Measurements from ENCODE around the gene GSTA1.
"Not testable (repeated sequence)": the region's sequence is repeated elsewhere in the genome, so short reads cannot be mapped to it uniquely, and the experiment has no call there.

Gene GSTA1

DNA sequence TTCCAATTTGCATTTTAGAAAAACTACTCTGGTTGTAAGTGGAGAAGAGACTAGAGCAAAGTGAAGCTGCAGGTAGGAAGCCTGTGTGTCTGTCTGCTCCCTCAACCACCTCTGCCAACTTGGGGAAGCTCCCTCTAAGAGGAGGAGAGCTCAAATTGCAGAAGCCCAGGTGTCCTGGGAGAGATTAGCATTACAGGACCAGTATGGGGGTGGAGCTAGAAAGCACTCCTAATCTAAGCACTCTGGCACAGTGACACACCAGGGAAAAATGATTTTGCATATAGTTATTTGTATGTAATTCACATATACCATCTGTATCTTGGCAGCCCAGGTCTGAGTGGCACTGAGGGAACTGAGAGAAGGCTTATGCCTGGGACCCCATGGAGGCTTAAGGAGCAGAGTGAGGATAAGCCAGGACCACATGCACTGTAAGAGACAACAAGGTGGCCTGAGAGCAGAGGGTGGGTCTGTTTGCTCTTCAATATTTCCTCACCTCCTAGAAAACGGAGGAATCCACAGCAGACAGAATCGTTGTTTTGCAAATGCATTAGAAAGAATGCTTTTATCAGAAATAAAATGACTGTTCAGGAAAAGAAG lies 54.0 kb downstream of the GSTA1 start:
- Histone ChIP-seq H3K36me3 (replicated peaks) (no peaks in the 10 kb centered on the region), H3K27ac (no peak overlapping the region), H3K4me3 (ENCODE audit: low read depth, low read length) (no peak overlapping the region), H3K27me3 (replicated peaks) (no peaks in the 10 kb centered on the region)
- in situ Hi-C loops (cut with HindIII; ENCODE audit: low pct_ligation_motif_present, low sequenced_read_pairs) = no loop called here
- TF ChIP-seq, protein P1, sequence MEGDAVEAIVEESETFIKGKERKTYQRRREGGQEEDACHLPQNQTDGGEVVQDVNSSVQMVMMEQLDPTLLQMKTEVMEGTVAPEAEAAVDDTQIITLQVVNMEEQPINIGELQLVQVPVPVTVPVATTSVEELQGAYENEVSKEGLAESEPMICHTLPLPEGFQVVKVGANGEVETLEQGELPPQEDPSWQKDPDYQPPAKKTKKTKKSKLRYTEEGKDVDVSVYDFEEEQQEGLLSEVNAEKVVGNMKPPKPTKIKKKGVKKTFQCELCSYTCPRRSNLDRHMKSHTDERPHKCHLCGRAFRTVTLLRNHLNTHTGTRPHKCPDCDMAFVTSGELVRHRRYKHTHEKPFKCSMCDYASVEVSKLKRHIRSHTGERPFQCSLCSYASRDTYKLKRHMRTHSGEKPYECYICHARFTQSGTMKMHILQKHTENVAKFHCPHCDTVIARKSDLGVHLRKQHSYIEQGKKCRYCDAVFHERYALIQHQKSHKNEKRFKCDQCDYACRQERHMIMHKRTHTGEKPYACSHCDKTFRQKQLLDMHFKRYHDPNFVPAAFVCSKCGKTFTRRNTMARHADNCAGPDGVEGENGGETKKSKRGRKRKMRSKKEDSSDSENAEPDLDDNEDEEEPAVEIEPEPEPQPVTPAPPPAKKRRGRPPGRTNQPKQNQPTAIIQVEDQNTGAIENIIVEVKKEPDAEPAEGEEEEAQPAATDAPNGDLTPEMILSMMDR (IDR thresholded peaks at IDR 0.05; ENCODE audit: low read depth, low read length, missing control alignments) = no peak
- no peak for DNase-seq

DNA sequence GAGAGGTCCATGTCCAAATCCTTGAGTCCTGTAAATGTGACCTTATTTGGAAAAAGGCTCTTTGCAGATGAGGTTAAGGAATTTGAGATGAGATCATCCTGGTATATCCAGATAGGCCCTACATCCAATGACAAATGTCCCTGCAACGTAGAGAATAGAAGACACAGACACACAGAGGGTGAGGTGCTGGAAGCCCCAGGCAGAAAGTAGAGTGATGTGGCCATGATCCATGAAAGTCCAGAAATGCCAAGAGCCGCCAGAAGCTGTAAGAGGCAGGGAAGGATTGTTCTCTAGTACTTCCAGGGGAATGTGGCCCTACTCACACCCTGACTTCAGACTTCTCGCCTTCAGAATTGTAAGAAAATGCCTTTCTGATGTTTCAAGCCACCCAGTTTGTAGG lies 56.3 kb downstream of the GSTA1 start:
- H3K4me3 ChIP-seq (ENCODE audit: low read depth, low read length); in situ Hi-C loops (cut with HindIII; ENCODE audit: low pct_ligation_motif_present, low sequenced_read_pairs); DNase-seq; H3K36me3 ChIP-seq (replicated peaks); H3K27ac ChIP-seq; H3K27me3 ChIP-seq (replicated peaks): not testable (repeated sequence)

DNA sequence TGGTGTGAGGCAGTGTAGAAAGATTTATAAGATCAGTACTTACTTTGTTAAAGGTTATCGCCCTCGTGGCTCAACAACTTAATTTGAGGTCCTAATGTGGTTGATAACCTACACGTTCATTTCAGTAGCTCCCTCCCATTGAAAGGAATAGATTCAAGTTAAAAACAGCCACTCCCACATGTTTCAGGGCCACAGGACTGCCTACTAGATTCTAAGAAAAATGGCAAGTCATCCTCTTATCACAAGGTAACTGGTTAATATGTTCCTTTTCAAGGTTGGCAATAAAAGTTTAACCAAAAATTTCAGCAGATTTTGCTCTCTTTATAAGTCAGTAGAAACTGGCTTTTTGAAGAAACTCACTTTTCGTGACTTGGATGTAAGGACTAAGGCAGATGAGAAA lies 57.4 kb downstream of the GSTA1 start:
- in situ Hi-C loops (cut with HindIII; ENCODE audit: low pct_ligation_motif_present, low sequenced_read_pairs) = no loop called here
- Histone ChIP-seq H3K36me3 (replicated peaks) (no peaks in the 10 kb centered on the region), H3K27me3 (replicated peaks) (no peaks in the 10 kb centered on the region), H3K4me3 (ENCODE audit: low read depth, low read length) (no peak overlapping the region), H3K27ac (no peak overlapping the region)
- TF ChIP-seq, protein P1 (IDR thresholded peaks at IDR 0.05; ENCODE audit: low read depth, low read length, missing control alignments) = no peak
- DNase-seq = no peak

DNA sequence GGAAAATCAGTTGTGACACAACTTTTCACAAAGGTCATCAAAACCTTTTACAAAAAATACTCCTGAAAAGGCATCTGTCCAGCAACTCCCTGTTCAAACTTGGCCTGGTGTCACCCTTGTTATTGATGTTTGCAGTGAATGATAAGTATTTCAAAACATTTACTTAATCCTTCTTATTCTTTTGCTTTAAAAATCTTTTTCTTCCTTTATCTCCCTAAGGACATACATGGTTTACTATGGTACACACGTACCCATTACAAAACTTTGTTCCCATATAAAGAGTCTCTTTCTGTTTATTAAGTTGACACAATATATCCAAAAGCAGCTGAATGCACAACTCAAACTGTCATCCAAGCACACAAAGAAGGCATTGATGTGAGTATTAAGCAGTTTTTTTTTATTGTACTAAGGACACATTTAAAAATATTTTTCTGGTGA lies 57.8 kb downstream of the GSTA1 start:
- in situ Hi-C loops (cut with HindIII; ENCODE audit: low pct_ligation_motif_present, low sequenced_read_pairs) = no loop called here
- TF ChIP-seq, protein P1 (IDR thresholded peaks at IDR 0.05; ENCODE audit: low read depth, low read length, missing control alignments) = no peak
- Histone ChIP-seq H3K36me3 (replicated peaks) (no peaks in the 10 kb centered on the region), H3K27ac (no peak overlapping the region), H3K27me3 (replicated peaks) (no peaks in the 10 kb centered on the region), H3K4me3 (ENCODE audit: low read depth, low read length) (no peak overlapping the region)
- no peak for DNase-seq

DNA sequence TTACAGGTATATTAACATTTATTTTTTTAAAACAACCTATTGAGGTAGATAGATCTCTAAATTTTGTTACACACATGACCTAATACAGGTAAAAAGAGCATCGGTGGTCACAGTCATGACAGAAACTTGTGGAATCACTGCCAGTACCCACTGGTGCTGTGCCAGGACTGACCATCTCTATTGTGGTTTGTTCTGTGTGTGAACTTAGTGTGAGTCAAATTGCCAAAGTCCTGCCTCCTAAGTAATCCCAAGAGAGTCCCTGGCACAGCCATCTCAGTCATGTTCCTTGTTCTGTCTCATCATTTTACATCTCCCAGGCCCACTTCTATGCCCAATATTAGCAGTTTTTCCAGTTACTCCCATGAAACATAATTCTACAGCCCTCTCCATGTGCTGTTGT lies 61.7 kb downstream of the GSTA1 start:
- Histone ChIP-seq H3K27me3 (replicated peaks) (no peaks in the 10 kb centered on the region), H3K36me3 (replicated peaks) (no peaks in the 10 kb centered on the region), H3K4me3 (ENCODE audit: low read depth, low read length) (no peak overlapping the region), H3K27ac (no peak overlapping the region)
- TF ChIP-seq, protein P1 (IDR thresholded peaks at IDR 0.05; ENCODE audit: low read depth, low read length, missing control alignments) = no peak
- in situ Hi-C loops (cut with HindIII; ENCODE audit: low pct_ligation_motif_present, low sequenced_read_pairs) = no loop called here
- no peak for DNase-seq

Data from brain microvascular endothelial cell (primary cell).